Bronchial epithelial cell (primary cell): Measurements from ENCODE around the gene ZBTB18. TPM values are rescaled to one million over a fixed set of nuclear protein-coding genes. Genes with fewer than 3 reads are reported as not detected.
A peak's percentile ranks its signal among the peaks of the same experiment; 100 is the strongest.

Source experiments
- DNase-seq: peaks from one replicate; pipeline ENCODE4 v3.0.0-alpha.2; 2010; ENCODE audit warnings: low read depth
- FAIRE-seq: peaks from 2 replicates; lab custom pipeline; 2011; peaks lifted over from hg19 to GRCh38; lab: Jason Lieb, UNC
- H3K27me3 ChIP-seq: 2 replicates; pipeline ENCODE4 v1.5.1; 2011; ENCODE audit warnings: low read length; ENCODE audit not compliant: control insufficient read depth, insufficient read depth
- H3K36me3 ChIP-seq: 2 replicates; pipeline ENCODE4 v1.5.1; 2011; ENCODE audit warnings: low read length; ENCODE audit not compliant: control insufficient read depth, insufficient read depth
- H3K4me3 ChIP-seq: 2 replicates; pipeline ENCODE4 v1.5.1; 2011; ENCODE audit warnings: mild to moderate bottlenecking, low read depth, low read length, control low read depth
- CTCF ChIP-seq: IDR thresholded peaks from 2 replicates; pipeline ENCODE4 v1.5.1; 2011; ENCODE audit warnings: mild to moderate bottlenecking, moderate library complexity, low read length, control low read depth, inconsistent platforms; ENCODE audit not compliant: insufficient read depth, severe bottlenecking
- total RNA-seq: library from RNA; depleted of rRNA; stranded (reverse); fragments of >200 nt; gene quantifications from 2 replicates; pipeline ENCODE4 v1.2.1, GENCODE V29; 2014

Gene ZBTB18
- total RNA-seq, 1 donor from 2014 or later: 6.8 TPM

DNA sequence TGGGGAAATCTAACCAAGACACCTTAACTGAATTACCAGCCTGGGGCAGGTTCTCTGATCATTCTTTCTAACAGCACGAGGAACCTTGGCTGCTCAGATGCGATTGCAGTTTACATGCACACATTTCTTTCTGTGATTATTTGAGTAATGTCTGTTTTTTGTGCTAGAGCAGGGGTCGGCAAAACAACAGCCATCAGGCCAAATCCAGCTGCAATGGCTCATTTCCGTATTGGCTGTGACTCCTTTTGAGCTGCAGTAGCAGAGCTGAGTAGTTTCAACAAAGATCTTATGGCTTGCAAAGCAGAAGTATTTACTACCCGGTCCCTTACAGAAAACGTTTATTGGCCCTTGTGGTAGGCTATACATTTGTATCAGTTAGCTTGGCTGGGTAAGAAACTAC is 37.1 kb downstream of the ZBTB18 start:
- Histone ChIP-seq H3K4me3 (no peak overlapping the region), H3K27me3 (peaks cover 2% of the 10 kb centered on the region), H3K36me3 (no peaks in the 10 kb centered on the region)
- DNase-seq (no peak), FAIRE-seq (no peak)
- TF ChIP-seq CTCF: no peak

DNA sequence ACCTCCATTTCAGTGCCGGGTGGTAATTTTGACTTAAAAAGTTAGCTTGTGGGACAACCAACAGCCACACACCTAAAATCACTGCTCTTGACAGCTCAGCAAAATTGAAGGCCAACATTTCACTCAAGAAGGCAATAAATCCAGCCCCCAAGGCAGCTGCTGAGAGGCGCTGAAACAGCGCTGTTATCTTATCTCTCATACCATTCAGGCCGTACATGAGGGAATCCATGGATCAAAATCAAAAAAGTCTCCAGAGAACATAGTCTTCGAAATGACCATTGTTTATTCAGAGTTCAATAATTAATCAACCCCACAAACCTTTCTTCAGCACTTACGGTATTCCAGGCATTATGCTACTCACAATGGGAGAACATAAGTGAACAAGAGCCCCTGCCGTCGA is 38.5 kb downstream of the ZBTB18 start:
- no peak for DNase-seq
- Histone ChIP-seq H3K36me3 (no peaks in the 10 kb centered on the region), H3K27me3 (peaks cover 2% of the 10 kb centered on the region), H3K4me3 (no peak overlapping the region)
- no peak for TF ChIP-seq CTCF
- FAIRE-seq: no peak

GRCh38 chr1:244090645-244091044 is 39.6 kb downstream of the ZBTB18 start:
- FAIRE-seq (no peak), DNase-seq (no peak)
- TF ChIP-seq CTCF: no peak

DNA sequence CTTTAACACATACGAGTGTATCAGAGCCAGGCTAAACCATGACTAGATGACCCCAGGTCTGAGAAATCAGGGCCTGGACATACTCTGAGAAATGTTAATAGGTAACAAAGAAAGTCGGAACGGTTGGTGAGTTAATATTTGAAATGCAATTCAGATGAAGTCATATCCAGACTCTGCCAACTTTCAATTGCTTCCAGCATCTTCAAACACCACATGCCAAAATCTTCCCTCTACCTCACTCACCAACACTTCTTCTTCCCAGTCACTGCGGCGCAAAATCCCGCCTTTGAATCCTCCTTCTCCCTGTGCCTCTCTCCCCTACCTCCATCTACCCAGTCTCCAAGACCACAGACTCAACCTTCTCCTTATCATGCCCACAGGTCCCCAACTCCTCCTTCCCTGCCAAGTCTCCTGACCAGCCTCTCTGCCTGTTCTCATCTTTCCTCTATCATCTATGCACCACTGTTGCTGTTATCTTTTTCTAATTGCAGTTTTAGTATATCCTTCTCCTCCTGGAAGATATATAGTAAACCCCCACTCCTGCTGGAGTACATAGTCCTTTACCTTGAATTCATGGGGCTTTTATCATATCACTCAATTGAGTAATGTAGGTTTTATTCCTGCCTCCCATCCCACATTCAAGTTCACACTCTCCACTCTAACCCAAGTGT is 41.3 kb downstream of the ZBTB18 start:
- H3K27me3 ChIP-seq: peaks cover 2% of the 10 kb centered on the region
- no peak for TF ChIP-seq CTCF
- FAIRE-seq (no peak), DNase-seq (peak; percentile 7)
- no peaks in the 10 kb centered on the region for H3K36me3 ChIP-seq
- H3K4me3 ChIP-seq: no peak overlapping the region

More at GRCh38 chr1:244090645-244091044, 39.6 kb downstream of the ZBTB18 start:
- Histone ChIP-seq H3K36me3 (no peaks in the 10 kb centered on the region), H3K27me3 (peaks cover 2% of the 10 kb centered on the region), H3K4me3 (no peak overlapping the region)

GRCh38 chr1:244092964-244093638 is 42.0 kb downstream of the ZBTB18 start:
- H3K36me3 ChIP-seq: no peaks in the 10 kb centered on the region
- no peak overlapping the region for H3K4me3 ChIP-seq
- FAIRE-seq (no peak), DNase-seq (no peak)
- peaks cover 2% of the 10 kb centered on the region for H3K27me3 ChIP-seq
- TF ChIP-seq CTCF: no peak
